Lung (tissue), 12 donors: ENCODE results near the gene DIP2B. TPM values are rescaled to one million over a fixed set of nuclear protein-coding genes. Genes with fewer than 3 reads are reported as not detected.

Source experiments
- ATAC-seq: fragments of 200-7000 bp; cut with Tn5 transposase; one replicate; pipeline ENCODE4 v1.9.1; 2020; ENCODE audit warnings: moderate number of reproducible peaks; ENCODE audit not compliant: insufficient read depth, low FRiP score
- DNase-seq, 3 donors: peaks; one replicate each; pipeline ENCODE4 v3.0.0-alpha.2; 2013 to 2017
- H3K27ac ChIP-seq, 2 donors: one replicate each; pipeline ENCODE4 v1.5.1; 2013; ENCODE audit warnings: mild to moderate bottlenecking in 2 of 2, moderate library complexity in 2 of 2, control low read depth in 1 of 2, inconsistent platforms in 1 of 2, low read depth in 1 of 2, low read length in 1 of 2
- H3K27me3 ChIP-seq, 3 donors: one replicate each; pipeline ENCODE4 v1.5.1; 2013; ENCODE audit warnings: low read length in 2 of 3; ENCODE audit not compliant: control insufficient read depth in 3 of 3, insufficient read depth in 3 of 3
- H3K36me3 ChIP-seq, 4 donors: one replicate each; pipeline ENCODE4 v1.5.1; 2013; ENCODE audit warnings: low read length in 4 of 4, mild to moderate bottlenecking in 1 of 4, moderate library complexity in 1 of 4; ENCODE audit not compliant: control insufficient read depth in 4 of 4, insufficient read depth in 4 of 4
- H3K4me1 ChIP-seq, 5 donors: one replicate each; pipeline ENCODE4 v1.5.1; 2013; ENCODE audit warnings: low read length in 5 of 5, mild to moderate bottlenecking in 2 of 5, moderate library complexity in 1 of 5; ENCODE audit not compliant: control insufficient read depth in 5 of 5, insufficient read depth in 5 of 5
- H3K4me3 ChIP-seq: one replicate; pipeline ENCODE4 v1.5.1; 2013; ENCODE audit warnings: mild to moderate bottlenecking, control low read depth, moderate library complexity
- H3K9ac ChIP-seq, 2 donors: one replicate each; pipeline ENCODE4 v1.5.1; 2013; ENCODE audit warnings: low read length in 2 of 2, control low read depth in 1 of 2; ENCODE audit not compliant: insufficient read depth in 1 of 2
- H3K9me3 ChIP-seq, 4 donors: one replicate each; pipeline ENCODE4 v1.5.1; 2013; ENCODE audit warnings: low read length in 3 of 4, mild to moderate bottlenecking in 1 of 4, moderate library complexity in 1 of 4; ENCODE audit not compliant: control insufficient read depth in 4 of 4, insufficient read depth in 3 of 4
- CTCF ChIP-seq: IDR thresholded peaks from 2 replicates; pipeline ENCODE4 v1.5.1; 2012; ENCODE audit warnings: mild to moderate bottlenecking; ENCODE audit errors: control extremely low read depth, extremely low read depth
- WGBS, 2 donors: extraction: QIAGEN DNeasy Blood & Tissue Kit; methylation state at CpG; one replicate each; pipeline ENCODE4 v1.1.7; 2013; 5-methylcytosine and 5-hydroxymethylcytosine counted together
- polyA plus RNA-seq, 2 donors: library from polyadenylated mRNA; stranded (reverse); fragments of 200-250 nt; gene quantifications; one replicate each; pipeline ENCODE4 v1.2.1, GENCODE V29; 2013
- total RNA-seq, 2 donors: library from RNA; depleted of rRNA in 1 of 2; stranded (reverse); fragments of >200 nt in 1 of 2; gene quantifications; one replicate each; pipeline ENCODE4 v1.2.1, GENCODE V29; 2014 to 2021
- donor health status: control.
- donor health status: control.
- donor health status: Bipolar disorder and iron deficiency.
- donor health status: healthy.
- donor health status: DM: yes; HTN: yes; CAD: no.

Gene DIP2B
- total and polyA plus RNA-seq, 4 donors: 4.2 to 55.8 (median 18.6) TPM

- H3K27ac ChIP-seq: no peak overlapping the region
- H3K9me3 ChIP-seq: no peaks in the 10 kb centered on the region
- no peak for ATAC-seq
- no peak for TF ChIP-seq CTCF
- no peak overlapping the region for H3K4me3 ChIP-seq
- no peaks in the 10 kb centered on the region for H3K27me3 ChIP-seq
- peaks cover 0 to 8% (median 3%) of the 10 kb centered on the region in 4 donors for H3K36me3 ChIP-seq
- DNase-seq: no peak
- no peak overlapping the region for H3K9ac ChIP-seq
- 48 to 57% methylated on average over 4 of the region's 4 CpGs for WGBS, 2 donors
- peaks cover 4 to 40% (median 20%) of the 10 kb centered on the region in 5 donors for H3K4me1 ChIP-seq
These were observed 120.5 kb downstream of the DIP2B start for GRCh38 chr12:50625029-50625925.

- DNase-seq (no peak), ATAC-seq (peak; percentile 53)
- WGBS, 2 donors: 48 to 68% methylated on average over 5 of the region's 5 CpGs
- Histone ChIP-seq H3K27me3 (no peaks in the 10 kb centered on the region), H3K27ac (no peak overlapping the region), H3K4me1 (peaks cover 3 to 33% (median 17%) of the 10 kb centered on the region in 5 donors), H3K4me3 (no peak overlapping the region), H3K9me3 (no peaks in the 10 kb centered on the region), H3K9ac (no peak overlapping the region), H3K36me3 (peaks cover 0 to 10% (median 4%) of the 10 kb centered on the region in 4 donors)
- TF ChIP-seq CTCF: no peak
These were observed 121.2 kb downstream of the DIP2B start for GRCh38 chr12:50626026-50626425.

GRCh38 chr12:50627491-50627890, 122.7 kb downstream of the DIP2B start:
- no peaks in the 10 kb centered on the region for H3K27me3 ChIP-seq
- 67 to 84% methylated on average over 2 of the region's 2 CpGs for WGBS, 2 donors
- peaks cover 0 to 22% (median 7%) of the 10 kb centered on the region in 5 donors for H3K4me1 ChIP-seq
- H3K9ac ChIP-seq: no peak overlapping the region
- no peaks in the 10 kb centered on the region for H3K9me3 ChIP-seq
- peaks cover 0 to 12% (median 4%) of the 10 kb centered on the region in 4 donors for H3K36me3 ChIP-seq
- DNase-seq (no peak), ATAC-seq (no peak)
- no peak overlapping the region for H3K4me3 ChIP-seq
- no peak for TF ChIP-seq CTCF
- H3K27ac ChIP-seq: no peak overlapping the region
